Psoas muscle (tissue), 8 donors: ENCODE results near the gene U2SURP. TPM values are rescaled to one million over a fixed set of nuclear protein-coding genes. Genes with fewer than 3 reads are reported as not detected.

ENCODE experiments used
- ATAC-seq, 4 donors: fragments of 200-7000 bp; cut with Tn5 transposase; one replicate each; pipeline ENCODE4 v1.9.1; 2020; ENCODE audit warnings: moderate library complexity in 3 of 4, mild to moderate bottlenecking in 2 of 4
- DNase-seq, 2 donors: peaks; one replicate each; pipeline ENCODE4 v3.0.0-alpha.2; 2020
- H3K27ac ChIP-seq: fragments of 200-600 bp; one replicate; pipeline ENCODE4 v1.8.0; 2022
- H3K27me3 ChIP-seq, 3 donors: fragments of 200-600 bp in 1 of 3; one replicate each; pipeline versions ENCODE4 v1.6.1 to v1.8.0; 2013 to 2022; ENCODE audit warnings: low read length in 2 of 3, mild to moderate bottlenecking in 2 of 3, moderate library complexity in 1 of 3; ENCODE audit not compliant: insufficient read depth in 3 of 3
- H3K36me3 ChIP-seq, 2 donors: fragments of 200-600 bp in 1 of 2; one replicate each; pipeline versions ENCODE4 v1.6.1 to v1.8.0; 2013 to 2022; ENCODE audit warnings: low read depth in 1 of 2, mild to moderate bottlenecking in 1 of 2, moderate library complexity in 1 of 2; ENCODE audit not compliant: insufficient read depth in 1 of 2
- H3K4me1 ChIP-seq: fragments of 200-600 bp; one replicate; pipeline ENCODE4 v1.8.0; 2022
- H3K4me3 ChIP-seq: fragments of 200-600 bp; one replicate; pipeline ENCODE4 v1.8.0; 2022; ENCODE audit warnings: mild to moderate bottlenecking
- H3K9me3 ChIP-seq: fragments of 200-600 bp; one replicate; pipeline ENCODE4 v1.8.0; 2022
- CTCF ChIP-seq: fragments of 200-600 bp; IDR thresholded peaks from one replicate; pipeline ENCODE4 v1.8.0; 2022; ENCODE audit warnings: antibody characterized with exemption
- WGBS, 3 donors: extraction: QIAGEN DNeasy Blood & Tissue Kit; methylation state at CpG; one replicate each; pipeline versions ENCODE4 v1.1.6 to v1.1.7; 2013; 5-methylcytosine and 5-hydroxymethylcytosine counted together
- intact Hi-C, 2 donors: fragments of 100-400 bp; cut with DNase I; formaldehyde crosslinking; loops; one replicate each; pipeline versions ENCODE4 v1.11.0 to v1.14.2; 2022
- polyA plus RNA-seq, 3 donors: library from polyadenylated mRNA; stranded (reverse); fragments of 200-250 nt; gene quantifications; one replicate each; pipeline ENCODE4 v1.2.3, GENCODE V29; 2013
- total RNA-seq, 4 donors: library from RNA; stranded (reverse); fragmentation: NEBNext Ultra II Directional in 2 of 4; extraction: Animal tissue kit (Norgen Biotek cat#: 25700) in 2 of 4; gene quantifications; one replicate each; pipeline versions ENCODE4 v1.2.1 to v1.2.4, GENCODE V29; 2021 to 2023
- donor health status: healthy with polysubstance abuse.
- donor health status: DM: no; HTN: no; CAD: no; lungs with moderate emphysema.
- donor health status: Bipolar disorder and iron deficiency.
- donor health status: healthy.
- donor health status: DM: yes; HTN: yes; CAD: no.
- donor health status: DM: no; HTN: no; CAD: no.
- donor health status: DM: no; HTN: no; CAD: no.
- donor health status: DM: yes; HTN: yes; CAD: no.

Gene U2SURP
- total and polyA plus RNA-seq, 7 donors, result 20.5 to 69.3 (median 39.8) TPM

GRCh38 chr3:143090976-143091837 is 89.8 kb downstream of the U2SURP start:
- no peak for TF ChIP-seq CTCF
- Histone ChIP-seq H3K36me3 (no peaks in the 10 kb centered on the region), H3K4me1 (no peaks in the 10 kb centered on the region), H3K9me3 (no peaks in the 10 kb centered on the region), H3K4me3 (no peak overlapping the region), H3K27ac (no peak overlapping the region), H3K27me3 (no peaks in the 10 kb centered on the region)
- intact Hi-C loops, result no loop called here
- no peak for ATAC-seq
- WGBS, 3 donors, result 80 to 89% (median 83%) methylated on average over 9 of the region's 9 CpGs
- no peak for DNase-seq

- WGBS, 3 donors, result 79 to 91% (median 86%) methylated on average over 1 of the region's 1 CpG
- H3K4me1 ChIP-seq, result no peaks in the 10 kb centered on the region
- no peaks in the 10 kb centered on the region for H3K27me3 ChIP-seq
- DNase-seq, result no peak
- H3K9me3 ChIP-seq, result no peaks in the 10 kb centered on the region
- no peak for TF ChIP-seq CTCF
- no peak for ATAC-seq
- intact Hi-C loops, result no loop called here
- H3K27ac ChIP-seq, result no peak overlapping the region
- H3K36me3 ChIP-seq, result no peaks in the 10 kb centered on the region
- H3K4me3 ChIP-seq, result no peak overlapping the region
These were observed 90.8 kb downstream of the U2SURP start for GRCh38 chr3:143092191-143092590.

- intact Hi-C loops, result no loop called here
- 93 to 98% (median 95%) methylated on average over 2 of the region's 2 CpGs for WGBS, 3 donors
- TF ChIP-seq CTCF, result no peak
- no peaks in the 10 kb centered on the region for H3K4me1 ChIP-seq
- no peaks in the 10 kb centered on the region for H3K36me3 ChIP-seq
- ATAC-seq (no peak), DNase-seq (no peak)
- H3K27me3 ChIP-seq, result no peaks in the 10 kb centered on the region
- no peak overlapping the region for H3K27ac ChIP-seq
- no peaks in the 10 kb centered on the region for H3K9me3 ChIP-seq
- H3K4me3 ChIP-seq, result no peak overlapping the region
These were observed 94.4 kb downstream of the U2SURP start for GRCh38 chr3:143095813-143096212.

- H3K27ac ChIP-seq, result no peak overlapping the region
- no peak for TF ChIP-seq CTCF
- no peaks in the 10 kb centered on the region for H3K27me3 ChIP-seq
- no peaks in the 10 kb centered on the region for H3K9me3 ChIP-seq
- intact Hi-C loops, result no loop called here
- no peaks in the 10 kb centered on the region for H3K36me3 ChIP-seq
- WGBS, 3 donors, result 92 to 95% (median 94%) methylated on average over 5 of the region's 5 CpGs
- no peak overlapping the region for H3K4me3 ChIP-seq
- no peak for DNase-seq
- no peaks in the 10 kb centered on the region for H3K4me1 ChIP-seq
- ATAC-seq, result no peak
These were observed 96.8 kb downstream of the U2SURP start for GRCh38 chr3:143098032-143098764.
